Activated naive CD4-positive, alpha-beta T cell treated with anti-CD3 and anti-CD28 coated beads, Interleukin-2, amount 50 U/mL, for 72 hours (primary cell): ENCODE results near the gene C5orf63. TPM values are rescaled to one million over a fixed set of nuclear protein-coding genes. Genes with fewer than 3 reads are reported as not detected.
"Not testable (repeated sequence)": the region's sequence is repeated elsewhere in the genome, so short reads cannot be mapped to it uniquely, and the experiment has no call there.

ENCODE experiments used
- ATAC-seq, 2 donors: fragments of 150-1000 bp; cut with Tn5 transposase; 2 replicates each; pipeline ENCODE4 v1.10.0; 2021; ENCODE audit warnings: mild to moderate bottlenecking in 2 of 2, moderate library complexity in 2 of 2
- DNase-seq, 2 donors: peaks; one replicate each; pipeline ENCODE4 v3.0.0; 2021 to 2022; ENCODE audit warnings: low spot score in 2 of 2
- H3K27ac Mint-ChIP-seq, 2 donors: one replicate each; pipeline ENCODE4 v1.8.0; 2022; ENCODE audit warnings: mild to moderate bottlenecking in 2 of 2, mixed read lengths in 2 of 2
- H3K36me3 Mint-ChIP-seq, 2 donors: one replicate each; pipeline ENCODE4 v1.8.0; 2022; ENCODE audit warnings: mixed read lengths in 2 of 2
- H3K9me3 Mint-ChIP-seq, 2 donors: one replicate each; pipeline ENCODE4 v1.8.0; 2022; ENCODE audit warnings: mixed read lengths in 2 of 2
- total RNA-seq, 2 donors: library from RNA; stranded (reverse); gene quantifications; one replicate each; pipeline ENCODE4 v1.2.3, GENCODE V29; 2022

Gene C5orf63
- 10 to 100 TPM in 1 of 2 donors, 1 to 10 TPM in 1; 9.7 to 11.7 TPM for total RNA-seq

GRCh38 chr5:127072861-127073846 is at the start of gene C5orf63:
Gene C5orf63, minus strand, starts transcription at chr5:127073502. Its CDS starts 14,507 bp downstream, at chr5:127058995.
- DNase-seq, result peak; percentile 74 to 84
- Mint-ChIP-seq H3K36me3 (peaks cover 13% of the 10 kb centered on the region in 2 donors), H3K9me3 (peaks cover 5 to 8% of the 10 kb centered on the region in 2 donors), H3K27ac (peak within 1 kb of the TSS; percentile 85 to 97)
- peak; percentile 99 for ATAC-seq

GRCh38 chr5:127112347-127112864 is 39.1 kb upstream of the C5orf63 start:
- Mint-ChIP-seq H3K9me3 (peaks cover 4 to 13% of the 10 kb centered on the region in 2 donors), H3K36me3 (peaks cover 7 to 11% of the 10 kb centered on the region in 2 donors), H3K27ac (peak overlapping the region in 1 of 2 donors; percentile 29)
- ATAC-seq (no peak), DNase-seq (no peak)

- no peak for DNase-seq
- ATAC-seq, result no peak
- H3K27ac Mint-ChIP-seq, result no peak overlapping the region
Observed at GRCh38 chr5:127111112-127111511, 37.8 kb upstream of the C5orf63 start.

GRCh38 chr5:127108624-127109260 is 35.4 kb upstream of the C5orf63 start:
- not testable (repeated sequence) for ATAC-seq

More at GRCh38 chr5:127111112-127111511, 37.8 kb upstream of the C5orf63 start:
- Mint-ChIP-seq H3K9me3 (peaks cover 4 to 16% of the 10 kb centered on the region in 2 donors), H3K36me3 (peaks cover 8 to 12% of the 10 kb centered on the region in 2 donors)

GRCh38 chr5:127101935-127102334 is 28.6 kb upstream of the C5orf63 start:
- no peak for DNase-seq
- no peak for ATAC-seq
- Mint-ChIP-seq H3K36me3 (no peaks in the 10 kb centered on the region), H3K9me3 (peaks cover 0 to 4% of the 10 kb centered on the region in 2 donors), H3K27ac (no peak overlapping the region)

More at GRCh38 chr5:127108624-127109260, 35.4 kb upstream of the C5orf63 start:
- not testable (repeated sequence) for DNase-seq, H3K27ac Mint-ChIP-seq
- H3K36me3 Mint-ChIP-seq, result peaks cover 8 to 12% of the 10 kb centered on the region in 2 donors
- H3K9me3 Mint-ChIP-seq, result peaks cover 4 to 18% of the 10 kb centered on the region in 2 donors

- DNase-seq, result no peak
- Mint-ChIP-seq H3K27ac (no peak overlapping the region), H3K36me3 (no peaks in the 10 kb centered on the region), H3K9me3 (peaks cover 0 to 4% of the 10 kb centered on the region in 2 donors)
- ATAC-seq, result no peak
Observed at GRCh38 chr5:127101533-127101932, 28.2 kb upstream of the C5orf63 start.

- Mint-ChIP-seq H3K36me3 (no peaks in the 10 kb centered on the region), H3K9me3 (no peaks in the 10 kb centered on the region), H3K27ac (no peak overlapping the region)
- DNase-seq, result no peak
- no peak for ATAC-seq
Observed at GRCh38 chr5:127098241-127098640, 24.9 kb upstream of the C5orf63 start.

GRCh38 chr5:127097278-127097677 is 24.0 kb upstream of the C5orf63 start:
- H3K36me3 Mint-ChIP-seq, result no peaks in the 10 kb centered on the region
- no peaks in the 10 kb centered on the region for H3K9me3 Mint-ChIP-seq
- ATAC-seq (no peak), DNase-seq (no peak)
- H3K27ac Mint-ChIP-seq, result no peak overlapping the region

- DNase-seq (no peak), ATAC-seq (no peak)
- no peaks in the 10 kb centered on the region for H3K9me3 Mint-ChIP-seq
- no peak overlapping the region for H3K27ac Mint-ChIP-seq
- H3K36me3 Mint-ChIP-seq, result no peaks in the 10 kb centered on the region
Observed at GRCh38 chr5:127096328-127096993, 23.2 kb upstream of the C5orf63 start.

GRCh38 chr5:127094161-127094814 is 21.0 kb upstream of the C5orf63 start:
- no peak overlapping the region for H3K27ac Mint-ChIP-seq
- no peaks in the 10 kb centered on the region for H3K36me3 Mint-ChIP-seq
- no peaks in the 10 kb centered on the region for H3K9me3 Mint-ChIP-seq
- DNase-seq (no peak), ATAC-seq (no peak)

- no peak for ATAC-seq
- H3K36me3 Mint-ChIP-seq, result no peaks in the 10 kb centered on the region
- no peaks in the 10 kb centered on the region for H3K9me3 Mint-ChIP-seq
- H3K27ac Mint-ChIP-seq, result no peak overlapping the region
- no peak for DNase-seq
Observed at GRCh38 chr5:127092690-127093089, 19.4 kb upstream of the C5orf63 start.

- Mint-ChIP-seq H3K9me3 (no peaks in the 10 kb centered on the region), H3K36me3 (no peaks in the 10 kb centered on the region), H3K27ac (no peak overlapping the region)
- DNase-seq, result no peak
- no peak for ATAC-seq
Observed at GRCh38 chr5:127089191-127089590, 15.9 kb upstream of the C5orf63 start.

GRCh38 chr5:127088251-127088650 is 14.9 kb upstream of the C5orf63 start:
- Mint-ChIP-seq H3K27ac (no peak overlapping the region), H3K9me3 (no peaks in the 10 kb centered on the region), H3K36me3 (no peaks in the 10 kb centered on the region)
- ATAC-seq (no peak), DNase-seq (no peak)

- DNase-seq (no peak), ATAC-seq (no peak)
- Mint-ChIP-seq H3K36me3 (no peaks in the 10 kb centered on the region), H3K9me3 (no peaks in the 10 kb centered on the region), H3K27ac (no peak overlapping the region)
Observed at GRCh38 chr5:127086589-127086988, 13.3 kb upstream of the C5orf63 start.

- no peaks in the 10 kb centered on the region for H3K9me3 Mint-ChIP-seq
- ATAC-seq (no peak), DNase-seq (no peak)
- no peak overlapping the region for H3K27ac Mint-ChIP-seq
- H3K36me3 Mint-ChIP-seq, result no peaks in the 10 kb centered on the region
Observed at GRCh38 chr5:127085796-127086195, 12.5 kb upstream of the C5orf63 start.

GRCh38 chr5:127085371-127085770 is 12.1 kb upstream of the C5orf63 start:
- H3K36me3 Mint-ChIP-seq, result no peaks in the 10 kb centered on the region

More at GRCh38 chr5:127085371-127085770, 12.1 kb upstream of the C5orf63 start:
- no peak for DNase-seq
- Mint-ChIP-seq H3K9me3 (no peaks in the 10 kb centered on the region), H3K27ac (no peak overlapping the region)
- no peak for ATAC-seq
